HL-60 (cell line): ENCODE measurements around the gene MGAT4C.

Experiments
- GABPA ChIP-seq: IDR thresholded peaks from 2 replicates; pipeline ENCODE4 v1.6.1; 2012; ENCODE audit warnings: low read depth
- POLR2AphosphoS5 ChIP-seq: IDR thresholded peaks from 2 replicates; pipeline ENCODE4 v1.6.1; 2012; ENCODE audit warnings: low read depth
- TF ChIP-seq, protein P1 (sequence below): IDR thresholded peaks from 2 replicates; pipeline ENCODE4 v1.6.1; 2012; ENCODE audit warnings: low read depth; ENCODE audit not compliant: insufficient replicate concordance
- TF ChIP-seq, protein P2 (sequence below): IDR thresholded peaks from one replicate; pipeline ENCODE4 v1.5.1; 2011; ENCODE audit warnings: low read length, control low read depth, inconsistent platforms; ENCODE audit not compliant: insufficient read depth

DNA sequence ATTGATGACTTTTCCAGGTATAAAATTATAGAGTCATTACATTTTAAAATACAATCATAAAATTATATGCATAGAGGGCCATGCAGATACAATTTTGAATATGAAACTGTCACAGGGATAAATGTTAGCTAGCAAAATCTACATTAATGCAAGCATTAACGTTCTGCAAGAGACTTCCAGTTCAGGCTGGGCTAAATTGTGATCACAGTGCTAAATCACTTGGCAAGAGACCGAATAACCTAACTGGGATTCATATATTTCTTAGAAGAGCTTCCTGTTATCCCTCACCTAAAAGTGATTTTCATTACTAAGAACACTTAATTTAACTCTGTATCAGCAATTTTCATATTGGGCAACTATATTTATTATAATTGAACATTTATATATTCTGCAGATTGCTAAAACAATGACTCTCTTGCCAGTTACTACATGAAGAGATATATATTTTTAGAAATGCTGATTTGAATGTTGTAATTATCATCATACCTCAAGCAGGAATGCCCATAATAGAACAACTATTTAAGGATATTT is 83.2 kb downstream of the MGAT4C start:
- TF ChIP-seq POLR2AphosphoS5 (no peak), GABPA (no peak)
- TF ChIP-seq, protein P1, sequence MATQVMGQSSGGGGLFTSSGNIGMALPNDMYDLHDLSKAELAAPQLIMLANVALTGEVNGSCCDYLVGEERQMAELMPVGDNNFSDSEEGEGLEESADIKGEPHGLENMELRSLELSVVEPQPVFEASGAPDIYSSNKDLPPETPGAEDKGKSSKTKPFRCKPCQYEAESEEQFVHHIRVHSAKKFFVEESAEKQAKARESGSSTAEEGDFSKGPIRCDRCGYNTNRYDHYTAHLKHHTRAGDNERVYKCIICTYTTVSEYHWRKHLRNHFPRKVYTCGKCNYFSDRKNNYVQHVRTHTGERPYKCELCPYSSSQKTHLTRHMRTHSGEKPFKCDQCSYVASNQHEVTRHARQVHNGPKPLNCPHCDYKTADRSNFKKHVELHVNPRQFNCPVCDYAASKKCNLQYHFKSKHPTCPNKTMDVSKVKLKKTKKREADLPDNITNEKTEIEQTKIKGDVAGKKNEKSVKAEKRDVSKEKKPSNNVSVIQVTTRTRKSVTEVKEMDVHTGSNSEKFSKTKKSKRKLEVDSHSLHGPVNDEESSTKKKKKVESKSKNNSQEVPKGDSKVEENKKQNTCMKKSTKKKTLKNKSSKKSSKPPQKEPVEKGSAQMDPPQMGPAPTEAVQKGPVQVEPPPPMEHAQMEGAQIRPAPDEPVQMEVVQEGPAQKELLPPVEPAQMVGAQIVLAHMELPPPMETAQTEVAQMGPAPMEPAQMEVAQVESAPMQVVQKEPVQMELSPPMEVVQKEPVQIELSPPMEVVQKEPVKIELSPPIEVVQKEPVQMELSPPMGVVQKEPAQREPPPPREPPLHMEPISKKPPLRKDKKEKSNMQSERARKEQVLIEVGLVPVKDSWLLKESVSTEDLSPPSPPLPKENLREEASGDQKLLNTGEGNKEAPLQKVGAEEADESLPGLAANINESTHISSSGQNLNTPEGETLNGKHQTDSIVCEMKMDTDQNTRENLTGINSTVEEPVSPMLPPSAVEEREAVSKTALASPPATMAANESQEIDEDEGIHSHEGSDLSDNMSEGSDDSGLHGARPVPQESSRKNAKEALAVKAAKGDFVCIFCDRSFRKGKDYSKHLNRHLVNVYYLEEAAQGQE, result no peak
- TF ChIP-seq, protein P2, sequence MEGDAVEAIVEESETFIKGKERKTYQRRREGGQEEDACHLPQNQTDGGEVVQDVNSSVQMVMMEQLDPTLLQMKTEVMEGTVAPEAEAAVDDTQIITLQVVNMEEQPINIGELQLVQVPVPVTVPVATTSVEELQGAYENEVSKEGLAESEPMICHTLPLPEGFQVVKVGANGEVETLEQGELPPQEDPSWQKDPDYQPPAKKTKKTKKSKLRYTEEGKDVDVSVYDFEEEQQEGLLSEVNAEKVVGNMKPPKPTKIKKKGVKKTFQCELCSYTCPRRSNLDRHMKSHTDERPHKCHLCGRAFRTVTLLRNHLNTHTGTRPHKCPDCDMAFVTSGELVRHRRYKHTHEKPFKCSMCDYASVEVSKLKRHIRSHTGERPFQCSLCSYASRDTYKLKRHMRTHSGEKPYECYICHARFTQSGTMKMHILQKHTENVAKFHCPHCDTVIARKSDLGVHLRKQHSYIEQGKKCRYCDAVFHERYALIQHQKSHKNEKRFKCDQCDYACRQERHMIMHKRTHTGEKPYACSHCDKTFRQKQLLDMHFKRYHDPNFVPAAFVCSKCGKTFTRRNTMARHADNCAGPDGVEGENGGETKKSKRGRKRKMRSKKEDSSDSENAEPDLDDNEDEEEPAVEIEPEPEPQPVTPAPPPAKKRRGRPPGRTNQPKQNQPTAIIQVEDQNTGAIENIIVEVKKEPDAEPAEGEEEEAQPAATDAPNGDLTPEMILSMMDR, result no peak
